GM23248 (cell line): ENCODE measurements around the gene C14orf132. TPM values are rescaled to one million over a fixed set of nuclear protein-coding genes. Genes with fewer than 3 reads are reported as not detected.

ENCODE experiments used
- DNase-seq: peaks from one replicate; pipeline ENCODE4 v3.0.0-alpha.2; 2015
- H2AFZ ChIP-seq: fragments of 200-600 bp; sonication (generic); 2 replicates; pipeline ENCODE4 v1.6.1; 2016; ENCODE audit warnings: antibody characterized with exemption
- H3F3A ChIP-seq: fragments of 200-600 bp; sonication (generic); 2 replicates; pipeline ENCODE4 v1.6.1; 2016; ENCODE audit warnings: mild to moderate bottlenecking, antibody characterized with exemption, mixed run types; ENCODE audit not compliant: insufficient read depth
- H3K27ac ChIP-seq: fragments of 200-600 bp; sonication (generic); 2 replicates; pipeline ENCODE4 v1.5.1; 2016; ENCODE audit warnings: mild to moderate bottlenecking
- H3K27me3 ChIP-seq: fragments of 200-600 bp; sonication (generic); replicated peaks from 2 replicates; pipeline ENCODE4 v1.6.1; 2016; ENCODE audit warnings: mild to moderate bottlenecking; ENCODE audit not compliant: insufficient read depth
- H3K36me3 ChIP-seq: fragments of 200-600 bp; sonication (generic); 2 replicates; pipeline ENCODE4 v1.6.1; 2016; ENCODE audit warnings: low read depth, mild to moderate bottlenecking
- H3K4me1 ChIP-seq: fragments of 200-600 bp; sonication (generic); 2 replicates; pipeline ENCODE4 v1.6.1; 2016; ENCODE audit warnings: mild to moderate bottlenecking; ENCODE audit not compliant: insufficient read depth
- H3K4me2 ChIP-seq: fragments of 200-600 bp; sonication (generic); one replicate; pipeline ENCODE4 v1.6.1; 2016; ENCODE audit warnings: mild to moderate bottlenecking; ENCODE audit not compliant: unreplicated experiment
- H3K4me3 ChIP-seq: fragments of 200-600 bp; sonication (generic); 2 replicates; pipeline ENCODE4 v1.5.1; 2016; ENCODE audit warnings: mild to moderate bottlenecking
- H3K79me2 ChIP-seq: fragments of 200-600 bp; sonication (generic); 2 replicates; pipeline ENCODE4 v1.6.1; 2016; ENCODE audit warnings: mild to moderate bottlenecking; ENCODE audit not compliant: insufficient read depth
- H3K9ac ChIP-seq: fragments of 200-600 bp; sonication (generic); 2 replicates; pipeline ENCODE4 v1.6.1; 2016; ENCODE audit warnings: mild to moderate bottlenecking
- H3K9me2 ChIP-seq: fragments of 200-600 bp; sonication (generic); 2 replicates; pipeline ENCODE4 v1.6.1; 2016; ENCODE audit warnings: mixed run types, mild to moderate bottlenecking, moderate library complexity; ENCODE audit not compliant: insufficient read depth
- H3K9me3 ChIP-seq: fragments of 200-600 bp; sonication (generic); one replicate; pipeline ENCODE4 v1.6.1; 2017; ENCODE audit warnings: low read depth
- H4K20me1 ChIP-seq: fragments of 200-600 bp; sonication (generic); 2 replicates; pipeline ENCODE4 v1.6.0; 2016; ENCODE audit not compliant: insufficient read depth
- EZH2 ChIP-seq: fragments of 200-600 bp; sonication (generic); IDR thresholded peaks from 2 replicates; pipeline ENCODE4 v1.6.1; 2018; ENCODE audit warnings: antibody characterized with exemption, mild to moderate bottlenecking; ENCODE audit not compliant: insufficient read depth, poor library complexity, severe bottlenecking
- EZH2phosphoT487 ChIP-seq: fragments of 200-600 bp; sonication (generic); IDR thresholded peaks from 2 replicates; pipeline ENCODE4 v1.6.1; 2018; ENCODE audit warnings: antibody characterized with exemption, moderate library complexity, mild to moderate bottlenecking, low read depth; ENCODE audit not compliant: insufficient read depth
- WGBS, 2 experiments: methylation state at CpG; one replicate each; pipeline ENCODE4 v1.1.6; 2015 to 2017; ENCODE audit warnings: low lambda C conversion rate in 2 of 2, low coverage in 1 of 2; ENCODE audit errors: missing lambda C conversion rate in 2 of 2; 5-methylcytosine and 5-hydroxymethylcytosine counted together
- in situ Hi-C: fragments of 300-500 bp; cut with MboI; formaldehyde crosslinking; loops from 2 replicates; pipeline ENCODE4 v1.15.0; 2020
- polyA plus RNA-seq: library from polyadenylated mRNA; unstranded; fragments of >200 nt; fragmentation: Nextera tagmentation; extraction: Ambion mirVana; gene quantifications from 2 replicates; pipeline ENCODE4 v1.2.1, GENCODE V29; 2016
- total RNA-seq: library from RNA; depleted of rRNA; stranded (reverse); fragments of >200 nt; shearing (Covaris generic); gene quantifications from 2 replicates; pipeline ENCODE4 v1.2.3, GENCODE V29; 2014

The C14orf132 gene
- total and polyA plus RNA-seq, 2 experiments from 2014 or later: 18.6 to 26.2 TPM

GRCh38 chr14:96108911-96109310, 69.7 kb downstream of the C14orf132 start:
- H3K27ac ChIP-seq: no peak overlapping the region
- H2AFZ ChIP-seq: no peak overlapping the region
- in situ Hi-C loops: no loop called here
- no peaks in the 10 kb centered on the region for H3K27me3 ChIP-seq
- no peaks in the 10 kb centered on the region for H3K9me3 ChIP-seq
- no peak for TF ChIP-seq EZH2
- TF ChIP-seq EZH2phosphoT487: no peak
- H3K4me2 ChIP-seq: no peak overlapping the region
- no peaks in the 10 kb centered on the region for H3K36me3 ChIP-seq
- no peak for DNase-seq
- H3K9ac ChIP-seq: no peak overlapping the region
- H3K4me3 ChIP-seq: no peak overlapping the region
- no peaks in the 10 kb centered on the region for H3K9me2 ChIP-seq
- H3K4me1 ChIP-seq: peaks cover 24% of the 10 kb centered on the region
- peaks cover 20% of the 10 kb centered on the region for H3F3A ChIP-seq
- H4K20me1 ChIP-seq: no peaks in the 10 kb centered on the region
- 97 to 98% methylated on average over 10 of the region's 10 CpGs for WGBS, 2 experiments
- no peaks in the 10 kb centered on the region for H3K79me2 ChIP-seq

GRCh38 chr14:96109596-96110355, 70.6 kb downstream of the C14orf132 start:
- Histone ChIP-seq H3K27ac (no peak overlapping the region), H3K4me3 (no peak overlapping the region), H3F3A (peaks cover 14% of the 10 kb centered on the region), H3K9me3 (no peaks in the 10 kb centered on the region), H3K79me2 (no peaks in the 10 kb centered on the region), H3K9me2 (no peaks in the 10 kb centered on the region), H3K36me3 (no peaks in the 10 kb centered on the region), H2AFZ (no peak overlapping the region), H3K27me3 (no peaks in the 10 kb centered on the region), H3K9ac (no peak overlapping the region), H3K4me2 (no peak overlapping the region), H4K20me1 (no peaks in the 10 kb centered on the region), H3K4me1 (peaks cover 18% of the 10 kb centered on the region)
- no peak for DNase-seq
- 89 to 93% methylated on average over 8 of the region's 8 CpGs for WGBS, 2 experiments
- TF ChIP-seq EZH2phosphoT487 (no peak), EZH2 (no peak)
- in situ Hi-C loops: no loop called here

- no peaks in the 10 kb centered on the region for H3K79me2 ChIP-seq
- WGBS, 2 experiments: 31 to 60% methylated on average over 2 to 3 of the region's 3 CpGs
- H4K20me1 ChIP-seq: no peaks in the 10 kb centered on the region
- H3K4me1 ChIP-seq: no peaks in the 10 kb centered on the region
- H3K4me3 ChIP-seq: no peak overlapping the region
- DNase-seq: no peak
- H3K27me3 ChIP-seq: no peaks in the 10 kb centered on the region
- H3K9me3 ChIP-seq: no peaks in the 10 kb centered on the region
- H3K36me3 ChIP-seq: no peaks in the 10 kb centered on the region
- no peaks in the 10 kb centered on the region for H3K9me2 ChIP-seq
- H2AFZ ChIP-seq: no peak overlapping the region
- in situ Hi-C loops: no loop called here
- 0 out of 2 replicates have a peak, but pooled peaks cover under 1% of the 10 kb centered on the region for H3F3A ChIP-seq
- H3K27ac ChIP-seq: no peak overlapping the region
- H3K4me2 ChIP-seq: no peak overlapping the region
- TF ChIP-seq EZH2phosphoT487 (no peak), EZH2 (no peak)
- no peak overlapping the region for H3K9ac ChIP-seq
These were observed 72.9 kb downstream of the C14orf132 start for GRCh38 chr14:96112032-96112431.

- Histone ChIP-seq H3K79me2 (no peaks in the 10 kb centered on the region), H4K20me1 (no peaks in the 10 kb centered on the region), H3K9me3 (no peaks in the 10 kb centered on the region), H3K4me1 (no peaks in the 10 kb centered on the region), H2AFZ (no peak overlapping the region), H3K4me2 (no peak overlapping the region), H3K9ac (no peak overlapping the region), H3K4me3 (no peak overlapping the region), H3K27ac (no peak overlapping the region), H3K9me2 (no peaks in the 10 kb centered on the region), H3K36me3 (no peaks in the 10 kb centered on the region), H3K27me3 (no peaks in the 10 kb centered on the region), H3F3A (no peaks in the 10 kb centered on the region)
- no peak for DNase-seq
- in situ Hi-C loops: no loop called here
- TF ChIP-seq EZH2 (no peak), EZH2phosphoT487 (no peak)
These were observed 74.8 kb downstream of the C14orf132 start for GRCh38 chr14:96114002-96114401.
